Body of pancreas (tissue), 4 donors: ENCODE results near the gene ALKBH4. TPM values are rescaled to one million over a fixed set of nuclear protein-coding genes. Genes with fewer than 3 reads are reported as not detected.

ENCODE experiments used
- ATAC-seq: fragments of 150-250 bp; one replicate; pipeline ENCODE4 v1.9.1; 2016
- DNase-seq, 4 donors: peaks; one replicate each; pipeline ENCODE4 v3.0.0-alpha.2; 2019
- H3K27ac ChIP-seq, 4 donors: fragments of 200-600 bp; sonication (generic); 1 replicate in 3 of 4; 2 replicates in 1 of 4; pipeline versions ENCODE4 v1.5.1 to v1.6.1; 2016 to 2019; ENCODE audit warnings: mild to moderate bottlenecking in 1 of 4, mixed read lengths in 1 of 4, moderate library complexity in 1 of 4
- H3K27me3 ChIP-seq, 2 donors: fragments of 200-600 bp; sonication (generic); one replicate each; pipeline ENCODE4 v1.6.0; 2016; ENCODE audit warnings: mild to moderate bottlenecking in 1 of 2
- H3K36me3 ChIP-seq, 2 donors: fragments of 200-600 bp; sonication (generic); replicated peaks in 1 of 2; 2 replicates each; pipeline ENCODE4 v1.5.1; 2016; ENCODE audit warnings: low read depth in 2 of 2; ENCODE audit not compliant: insufficient read depth in 1 of 2
- H3K4me1 ChIP-seq: fragments of 200-600 bp; sonication (generic); one replicate; pipeline ENCODE4 v1.6.0; 2016
- H3K4me3 ChIP-seq, 2 donors: fragments of 200-600 bp; sonication (generic); 1 replicate in 1 of 2; 2 replicates in 1 of 2; pipeline ENCODE4 v1.5.1; 2016 to 2019
- H3K9me3 ChIP-seq, 3 donors: fragments of 200-600 bp; sonication (generic); 1 replicate in 2 of 3; 2 replicates in 1 of 3; pipeline ENCODE4 v1.5.1; 2016
- POLR2A ChIP-seq, 3 donors: fragments of 450-650 bp; IDR thresholded peaks; one replicate each; pipeline ENCODE4 v1.6.1; 2016; ENCODE audit warnings: antibody characterized with exemption in 3 of 3, mild to moderate bottlenecking in 2 of 3
- WGBS, 2 donors: methylation state at CpG; one replicate each; pipeline ENCODE4 v1.1.5; 2017; 5-methylcytosine and 5-hydroxymethylcytosine counted together
- intact Hi-C: fragments of 100-400 bp; cut with DNase I; formaldehyde crosslinking; loops from one replicate; pipeline ENCODE4 v1.15.1; 2023
- total RNA-seq, 2 donors: library from RNA; depleted of rRNA; stranded (reverse); fragments of >200 nt; gene quantifications; one replicate each; pipeline ENCODE4 v1.1.0, GENCODE V29; 2016
- TF ChIP-seq, protein P1 (sequence below), 7 experiments: fragments of 450-650 bp in 4 of 7; fragments of 200-600 bp in 3 of 7; sonication (generic) in 3 of 7; IDR thresholded peaks; one replicate each; pipeline ENCODE4 v1.5.1; 2016 to 2019; ENCODE audit warnings: antibody characterized with exemption in 7 of 7

The ALKBH4 gene
- total RNA-seq, 2 donors from 2014 or later: 15.6 to 60.3 TPM

DNA sequence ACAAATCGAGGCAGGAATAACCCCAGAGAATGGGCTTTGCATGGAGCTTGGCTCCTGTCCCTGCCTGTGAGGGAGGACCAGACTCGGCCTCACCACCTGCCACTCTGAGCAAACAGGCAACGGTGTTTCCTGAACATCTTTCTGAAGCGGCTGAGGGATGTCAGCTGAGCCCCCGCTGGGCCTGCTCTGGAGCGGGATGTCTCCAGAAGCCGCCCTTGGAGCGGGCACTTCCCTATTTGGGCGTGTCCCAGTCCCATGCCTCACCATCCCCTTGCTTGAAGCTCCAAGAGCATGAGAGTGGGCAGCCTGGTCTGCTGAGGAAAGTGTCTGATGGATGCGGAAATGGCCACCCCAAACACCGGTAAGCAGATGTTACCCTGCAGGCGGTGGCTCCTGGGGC is 10.2 kb downstream of the ALKBH4 start:
- no peaks in the 10 kb centered on the region for H3K9me3 ChIP-seq
- no peak for ATAC-seq
- TF ChIP-seq POLR2A (IDR thresholded peaks at IDR 0.05): no peak
- TF ChIP-seq, protein P1, sequence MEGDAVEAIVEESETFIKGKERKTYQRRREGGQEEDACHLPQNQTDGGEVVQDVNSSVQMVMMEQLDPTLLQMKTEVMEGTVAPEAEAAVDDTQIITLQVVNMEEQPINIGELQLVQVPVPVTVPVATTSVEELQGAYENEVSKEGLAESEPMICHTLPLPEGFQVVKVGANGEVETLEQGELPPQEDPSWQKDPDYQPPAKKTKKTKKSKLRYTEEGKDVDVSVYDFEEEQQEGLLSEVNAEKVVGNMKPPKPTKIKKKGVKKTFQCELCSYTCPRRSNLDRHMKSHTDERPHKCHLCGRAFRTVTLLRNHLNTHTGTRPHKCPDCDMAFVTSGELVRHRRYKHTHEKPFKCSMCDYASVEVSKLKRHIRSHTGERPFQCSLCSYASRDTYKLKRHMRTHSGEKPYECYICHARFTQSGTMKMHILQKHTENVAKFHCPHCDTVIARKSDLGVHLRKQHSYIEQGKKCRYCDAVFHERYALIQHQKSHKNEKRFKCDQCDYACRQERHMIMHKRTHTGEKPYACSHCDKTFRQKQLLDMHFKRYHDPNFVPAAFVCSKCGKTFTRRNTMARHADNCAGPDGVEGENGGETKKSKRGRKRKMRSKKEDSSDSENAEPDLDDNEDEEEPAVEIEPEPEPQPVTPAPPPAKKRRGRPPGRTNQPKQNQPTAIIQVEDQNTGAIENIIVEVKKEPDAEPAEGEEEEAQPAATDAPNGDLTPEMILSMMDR (IDR thresholded peaks at IDR 0.05): no peak
- 40 to 59% methylated on average over 1 to 12 of the region's 12 CpGs for WGBS, 2 donors
- intact Hi-C loops: no loop called here
- H3K4me1 ChIP-seq: no peaks in the 10 kb centered on the region
- H3K27me3 ChIP-seq: no peaks in the 10 kb centered on the region
- peaks cover 0 to 6% of the 10 kb centered on the region in 2 donors for H3K36me3 ChIP-seq
- no peak overlapping the region for H3K4me3 ChIP-seq
- DNase-seq: no peak
- no peak overlapping the region for H3K27ac ChIP-seq

DNA sequence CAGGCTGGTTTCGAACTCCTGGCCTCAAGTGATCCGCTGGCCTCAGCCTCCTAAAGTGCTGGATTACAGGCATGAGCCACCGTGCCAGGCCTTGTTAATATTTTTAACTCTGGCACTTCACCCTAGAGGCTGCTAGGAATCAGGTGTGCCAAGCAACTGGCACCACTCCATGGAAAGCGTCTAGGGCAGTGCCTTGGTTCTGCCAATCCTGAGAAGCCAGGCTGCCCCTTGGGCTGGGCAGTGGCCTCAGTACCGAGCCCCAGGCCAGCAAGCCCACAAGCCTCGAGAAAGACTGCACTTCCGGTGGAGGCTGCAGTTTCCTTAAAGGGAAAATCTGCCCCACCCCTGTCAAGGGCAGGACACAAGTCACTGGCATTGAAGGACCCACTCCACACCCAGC is 11.3 kb downstream of the ALKBH4 start:
- WGBS, 2 donors: 72 to 100% methylated on average over 1 to 7 of the region's 7 CpGs
- no peaks in the 10 kb centered on the region for H3K9me3 ChIP-seq
- H3K27ac ChIP-seq: no peak overlapping the region
- TF ChIP-seq POLR2A (IDR thresholded peaks at IDR 0.05): no peak
- TF ChIP-seq, protein P1 (IDR thresholded peaks at IDR 0.05): no peak
- ATAC-seq (no peak), DNase-seq (no peak)
- intact Hi-C loops: no loop called here
- no peaks in the 10 kb centered on the region for H3K4me1 ChIP-seq
- H3K27me3 ChIP-seq: no peaks in the 10 kb centered on the region
- H3K4me3 ChIP-seq: no peak overlapping the region
- peaks cover 0 to 4% of the 10 kb centered on the region in 2 donors for H3K36me3 ChIP-seq

DNA sequence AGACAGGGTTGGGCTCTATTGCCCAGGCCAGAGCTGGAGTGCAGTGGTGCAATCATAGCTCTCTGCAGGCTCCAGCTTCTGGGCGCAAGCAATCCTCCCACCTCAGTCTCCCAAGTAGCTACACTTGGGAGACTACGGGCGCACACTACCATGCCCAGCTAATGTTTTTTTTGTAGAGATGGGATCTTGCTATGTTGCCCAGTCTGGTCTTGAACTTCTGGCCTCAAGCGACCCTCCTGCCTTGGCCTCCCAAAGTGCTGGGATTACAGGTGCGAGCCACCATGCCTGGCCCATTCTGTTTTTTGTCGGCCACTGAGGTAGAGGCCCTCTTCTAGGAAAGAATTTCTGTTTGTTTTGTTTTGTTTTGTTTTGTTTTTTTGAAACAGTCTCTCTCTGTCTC is 12.2 kb downstream of the ALKBH4 start:
- TF ChIP-seq, protein P1 (IDR thresholded peaks at IDR 0.05): no peak
- no peak for TF ChIP-seq POLR2A (IDR thresholded peaks at IDR 0.05)
- intact Hi-C loops: no loop called here
- no peaks in the 10 kb centered on the region for H3K9me3 ChIP-seq
- peaks cover 0 to 4% of the 10 kb centered on the region in 2 donors for H3K36me3 ChIP-seq
- H3K27me3 ChIP-seq: no peaks in the 10 kb centered on the region
- DNase-seq (no peak), ATAC-seq (no peak)
- H3K4me1 ChIP-seq: no peaks in the 10 kb centered on the region
- no peak overlapping the region for H3K4me3 ChIP-seq
- H3K27ac ChIP-seq: no peak overlapping the region
- WGBS, 2 donors: 93 to 94% methylated on average over 5 to 6 of the region's 6 CpGs

DNA sequence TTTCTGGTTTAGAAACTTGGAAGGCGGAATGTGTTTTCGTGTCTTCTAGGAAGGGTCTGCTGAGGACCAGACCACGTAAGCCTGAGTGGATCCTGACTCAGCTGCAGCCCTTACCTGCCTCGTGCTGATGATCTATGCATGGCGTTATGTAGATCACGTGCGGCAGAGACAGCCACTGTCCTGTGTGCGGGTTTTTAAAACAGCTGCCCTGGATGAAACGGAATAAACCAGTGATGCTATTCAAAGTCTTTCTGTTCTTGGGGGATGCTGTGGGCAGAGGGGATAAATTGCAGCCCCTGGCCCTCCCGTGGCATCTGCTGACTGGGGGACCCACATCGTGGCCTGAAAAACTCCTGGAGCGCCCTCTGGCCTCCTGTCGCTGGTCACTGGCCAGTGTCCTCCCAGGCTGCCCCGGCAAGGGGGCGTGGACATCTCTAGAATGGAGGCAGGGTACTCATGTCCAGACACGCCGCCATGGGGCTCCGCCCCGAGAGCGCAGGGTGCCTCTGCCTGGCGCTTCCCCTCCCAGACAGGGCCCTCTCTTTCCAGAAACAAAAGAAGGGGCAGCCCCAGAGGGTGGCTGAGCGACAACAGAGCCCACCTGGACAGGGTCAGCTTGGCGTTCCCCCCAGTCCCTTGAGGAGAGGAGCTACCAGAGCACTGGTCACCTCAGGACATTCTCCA is 13.2 kb downstream of the ALKBH4 start:
- DNase-seq (no peak), ATAC-seq (peak; percentile 25)
- intact Hi-C loops: no loop called here
- no peak overlapping the region for H3K27ac ChIP-seq
- H3K36me3 ChIP-seq: no peaks in the 10 kb centered on the region
- H3K4me3 ChIP-seq: no peak overlapping the region
- H3K27me3 ChIP-seq: no peaks in the 10 kb centered on the region
- 43 to 63% methylated on average over 11 to 23 of the region's 23 CpGs for WGBS, 2 donors
- no peaks in the 10 kb centered on the region for H3K4me1 ChIP-seq
- no peak for TF ChIP-seq POLR2A (IDR thresholded peaks at IDR 0.05)
- TF ChIP-seq, protein P1 (IDR thresholded peaks at IDR 0.05): no peak
- H3K9me3 ChIP-seq: no peaks in the 10 kb centered on the region

DNA sequence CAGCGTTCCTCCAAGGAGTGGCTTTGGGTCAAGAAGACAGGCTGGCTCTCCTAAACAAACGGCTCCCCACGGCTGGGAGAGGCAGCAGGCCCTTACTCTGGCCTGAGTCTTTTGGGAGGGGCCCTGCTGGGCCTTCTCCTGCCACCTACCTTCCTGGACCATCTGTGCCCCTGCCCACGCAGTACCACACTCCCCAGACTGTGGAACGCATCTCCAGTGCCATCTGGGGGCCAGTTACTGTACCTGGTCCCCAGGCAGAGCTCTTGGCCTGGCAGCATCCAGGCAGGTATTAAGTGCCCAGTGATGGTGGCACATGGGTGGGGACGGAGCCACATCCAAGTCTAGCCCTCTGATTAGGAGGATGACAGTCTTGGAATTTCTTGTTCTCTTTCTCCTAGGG is 14.4 kb downstream of the ALKBH4 start:
- H3K9me3 ChIP-seq: no peaks in the 10 kb centered on the region
- no peak for ATAC-seq
- no peak overlapping the region for H3K27ac ChIP-seq
- DNase-seq: no peak
- no peak for TF ChIP-seq POLR2A (IDR thresholded peaks at IDR 0.05)
- TF ChIP-seq, protein P1 (IDR thresholded peaks at IDR 0.05): peak in 1 of 7 experiments; percentile 5
- H3K4me1 ChIP-seq: no peaks in the 10 kb centered on the region
- no peak overlapping the region for H3K4me3 ChIP-seq
- H3K36me3 ChIP-seq: no peaks in the 10 kb centered on the region
- WGBS, 2 donors: 73 to 79% methylated on average over 6 of the region's 6 CpGs
- no peaks in the 10 kb centered on the region for H3K27me3 ChIP-seq
- intact Hi-C loops: no loop called here
